Liver (tissue), 9 donors: ENCODE measurements around the gene AJAP1. TPM values are rescaled to one million over a fixed set of nuclear protein-coding genes. Genes with fewer than 3 reads are reported as not detected.

Experiments
- DNase-seq: peaks from one replicate; pipeline ENCODE4 v3.0.0-alpha.2; 2017; ENCODE audit warnings: low spot score
- H3K27ac ChIP-seq, 2 donors: one replicate each; pipeline ENCODE4 v1.7.0; 2013; ENCODE audit warnings: inconsistent platforms in 2 of 2, low read length in 2 of 2, control low read depth in 1 of 2, low read depth in 1 of 2, mild to moderate bottlenecking in 1 of 2
- H3K27me3 ChIP-seq, 4 donors: one replicate each; pipeline versions ENCODE4 v1.6.1 to v1.7.0; 2013; ENCODE audit warnings: low read length in 3 of 4, inconsistent platforms in 1 of 4, mild to moderate bottlenecking in 1 of 4, moderate library complexity in 1 of 4; ENCODE audit not compliant: control insufficient read depth in 4 of 4, insufficient read depth in 4 of 4
- H3K36me3 ChIP-seq, 4 donors: one replicate each; pipeline versions ENCODE4 v1.6.1 to v1.7.0; 2013; ENCODE audit warnings: low read length in 3 of 4, mild to moderate bottlenecking in 3 of 4, low read depth in 1 of 4, moderate library complexity in 1 of 4; ENCODE audit not compliant: control insufficient read depth in 4 of 4, insufficient read depth in 3 of 4
- H3K4me1 ChIP-seq, 4 donors: one replicate each; pipeline versions ENCODE4 v1.6.1 to v1.7.0; 2013; ENCODE audit warnings: low read length in 3 of 4, mild to moderate bottlenecking in 3 of 4, moderate library complexity in 1 of 4; ENCODE audit not compliant: control insufficient read depth in 4 of 4, insufficient read depth in 4 of 4
- H3K4me3 ChIP-seq, 3 donors: one replicate each; pipeline versions ENCODE4 v1.6.1 to v1.7.0; 2013; ENCODE audit warnings: low read length in 3 of 3, control low read depth in 1 of 3, low read depth in 1 of 3, mild to moderate bottlenecking in 1 of 3
- H3K9ac ChIP-seq, 2 donors: one replicate each; pipeline ENCODE4 v1.7.0; 2013; ENCODE audit warnings: low read length in 2 of 2, mild to moderate bottlenecking in 2 of 2, moderate library complexity in 2 of 2, control low read depth in 1 of 2, low read depth in 1 of 2
- H3K9me3 ChIP-seq, 4 donors: one replicate each; pipeline versions ENCODE4 v1.6.1 to v1.7.0; 2013; ENCODE audit warnings: low read length in 3 of 4; ENCODE audit not compliant: control insufficient read depth in 4 of 4
- ATF3 ChIP-seq: IDR thresholded peaks from 2 replicates; pipeline ENCODE4 v1.6.1; 2016; ENCODE audit warnings: antibody characterized with exemption
- CTCF ChIP-seq: fragments of 150-350 bp; IDR thresholded peaks from 2 replicates; pipeline ENCODE4 v1.5.1; 2017; ENCODE audit warnings: improper control_type of control experiment, low read depth, low read length; ENCODE audit not compliant: missing input control
- FOXA1 ChIP-seq: IDR thresholded peaks from 2 replicates; pipeline ENCODE4 v1.6.1; 2016; ENCODE audit warnings: antibody characterized with exemption
- FOXA2 ChIP-seq: IDR thresholded peaks from 2 replicates; pipeline ENCODE4 v1.6.1; 2016; ENCODE audit warnings: antibody characterized with exemption
- HNF4A ChIP-seq, 2 donors: conservative IDR thresholded peaks; 2 replicates each; pipeline ENCODE4 v1.6.1; 2016; ENCODE audit warnings: antibody characterized with exemption in 2 of 2, mild to moderate bottlenecking in 2 of 2
- HNF4G ChIP-seq: IDR thresholded peaks from 2 replicates; pipeline ENCODE4 v1.6.1; 2016; ENCODE audit warnings: antibody characterized with exemption
- JUND ChIP-seq, 2 donors: IDR thresholded peaks; 2 replicates each; pipeline ENCODE4 v1.6.1; 2016; ENCODE audit warnings: antibody characterized with exemption in 2 of 2
- RAD21 ChIP-seq, 2 donors: IDR thresholded peaks; 2 replicates each; pipeline ENCODE4 v1.6.1; 2016; ENCODE audit warnings: antibody characterized with exemption in 2 of 2, mild to moderate bottlenecking in 2 of 2
- RXRA ChIP-seq, 2 donors: IDR thresholded peaks; 2 replicates each; pipeline ENCODE4 v1.6.1; 2017 to 2018; ENCODE audit warnings: antibody characterized with exemption in 2 of 2, mild to moderate bottlenecking in 1 of 2
- SP1 ChIP-seq: IDR thresholded peaks from 2 replicates; pipeline ENCODE4 v1.6.1; 2018; ENCODE audit warnings: antibody characterized with exemption, mild to moderate bottlenecking
- TAF1 ChIP-seq: conservative IDR thresholded peaks from 2 replicates; pipeline ENCODE4 v1.6.1; 2016; ENCODE audit warnings: antibody characterized with exemption, mild to moderate bottlenecking
- WGBS: extraction: QIAGEN DNeasy Blood & Tissue Kit; methylation state at CpG from one replicate; pipeline ENCODE4 v1.1.7; 2013; 5-methylcytosine and 5-hydroxymethylcytosine counted together
- polyA plus RNA-seq, 2 donors: library from polyadenylated mRNA; stranded (reverse) in 1 of 2; unstranded in 1 of 2; fragments of 200-250 nt in 1 of 2; fragments of >200 nt in 1 of 2; fragmentation: Nextera tagmentation in 1 of 2; extraction: Ambion mirVana in 1 of 2; gene quantifications; one replicate each; pipeline versions ENCODE4 v1.2.1 to v1.2.3, GENCODE V29; 2013 to 2015
- total RNA-seq, 2 donors: library from RNA; depleted of rRNA; stranded (reverse); fragments of >200 nt; gene quantifications; one replicate each; pipeline ENCODE4 v1.2.3, GENCODE V29; 2014
- TF ChIP-seq, protein P1 (sequence below): IDR thresholded peaks from 2 replicates; pipeline ENCODE4 v1.6.1; 2016; ENCODE audit warnings: antibody characterized with exemption
- TF ChIP-seq, protein P2 (sequence below): IDR thresholded peaks from 2 replicates; pipeline ENCODE4 v1.6.1; 2016; ENCODE audit warnings: antibody characterized with exemption, mild to moderate bottlenecking
- donor health status: healthy.
- donor health status: healthy.
- donor health status: healthy.
- donor health status: healthy.
- donor health status: healthy.

AJAP1 gene
- total and polyA plus RNA-seq, 4 donors: under 0.01 to 0.21 (median 0.08) TPM; not detected in 1

- Histone ChIP-seq H3K4me3 (no peak overlapping the region), H3K27me3 (peaks cover 0 to 3% (median 0%) of the 10 kb centered on the region in 4 donors), H3K27ac (no peak overlapping the region), H3K9me3 (no peaks in the 10 kb centered on the region), H3K4me1 (no peaks in the 10 kb centered on the region), H3K9ac (no peak overlapping the region), H3K36me3 (no peaks in the 10 kb centered on the region)
- no peak for TF ChIP-seq SP1
- DNase-seq: no peak
- 90% methylated on average over 12 of the region's 12 CpGs for WGBS
Measured at GRCh38 chr1:4724001-4724400, 69.6 kb downstream of the AJAP1 start.

GRCh38 chr1:4724695-4725250 is 70.4 kb downstream of the AJAP1 start:
- TF ChIP-seq FOXA2 (no peak), FOXA1 (no peak), RAD21 (IDR thresholded peaks at IDR 0.05) (no peak), JUND (IDR thresholded peaks at IDR 0.05) (no peak), CTCF (no peak), SP1 (no peak), TAF1 (no peak), HNF4G (no peak), HNF4A (conservative IDR thresholded peaks at IDR 0.05) (no peak), RXRA (IDR thresholded peaks at IDR 0.05) (no peak), ATF3 (no peak)
- TF ChIP-seq, protein P1, sequence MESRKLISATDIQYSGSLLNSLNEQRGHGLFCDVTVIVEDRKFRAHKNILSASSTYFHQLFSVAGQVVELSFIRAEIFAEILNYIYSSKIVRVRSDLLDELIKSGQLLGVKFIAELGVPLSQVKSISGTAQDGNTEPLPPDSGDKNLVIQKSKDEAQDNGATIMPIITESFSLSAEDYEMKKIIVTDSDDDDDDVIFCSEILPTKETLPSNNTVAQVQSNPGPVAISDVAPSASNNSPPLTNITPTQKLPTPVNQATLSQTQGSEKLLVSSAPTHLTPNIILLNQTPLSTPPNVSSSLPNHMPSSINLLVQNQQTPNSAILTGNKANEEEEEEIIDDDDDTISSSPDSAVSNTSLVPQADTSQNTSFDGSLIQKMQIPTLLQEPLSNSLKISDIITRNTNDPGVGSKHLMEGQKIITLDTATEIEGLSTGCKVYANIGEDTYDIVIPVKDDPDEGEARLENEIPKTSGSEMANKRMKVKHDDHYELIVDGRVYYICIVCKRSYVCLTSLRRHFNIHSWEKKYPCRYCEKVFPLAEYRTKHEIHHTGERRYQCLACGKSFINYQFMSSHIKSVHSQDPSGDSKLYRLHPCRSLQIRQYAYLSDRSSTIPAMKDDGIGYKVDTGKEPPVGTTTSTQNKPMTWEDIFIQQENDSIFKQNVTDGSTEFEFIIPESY: no peak
- TF ChIP-seq, protein P2, sequence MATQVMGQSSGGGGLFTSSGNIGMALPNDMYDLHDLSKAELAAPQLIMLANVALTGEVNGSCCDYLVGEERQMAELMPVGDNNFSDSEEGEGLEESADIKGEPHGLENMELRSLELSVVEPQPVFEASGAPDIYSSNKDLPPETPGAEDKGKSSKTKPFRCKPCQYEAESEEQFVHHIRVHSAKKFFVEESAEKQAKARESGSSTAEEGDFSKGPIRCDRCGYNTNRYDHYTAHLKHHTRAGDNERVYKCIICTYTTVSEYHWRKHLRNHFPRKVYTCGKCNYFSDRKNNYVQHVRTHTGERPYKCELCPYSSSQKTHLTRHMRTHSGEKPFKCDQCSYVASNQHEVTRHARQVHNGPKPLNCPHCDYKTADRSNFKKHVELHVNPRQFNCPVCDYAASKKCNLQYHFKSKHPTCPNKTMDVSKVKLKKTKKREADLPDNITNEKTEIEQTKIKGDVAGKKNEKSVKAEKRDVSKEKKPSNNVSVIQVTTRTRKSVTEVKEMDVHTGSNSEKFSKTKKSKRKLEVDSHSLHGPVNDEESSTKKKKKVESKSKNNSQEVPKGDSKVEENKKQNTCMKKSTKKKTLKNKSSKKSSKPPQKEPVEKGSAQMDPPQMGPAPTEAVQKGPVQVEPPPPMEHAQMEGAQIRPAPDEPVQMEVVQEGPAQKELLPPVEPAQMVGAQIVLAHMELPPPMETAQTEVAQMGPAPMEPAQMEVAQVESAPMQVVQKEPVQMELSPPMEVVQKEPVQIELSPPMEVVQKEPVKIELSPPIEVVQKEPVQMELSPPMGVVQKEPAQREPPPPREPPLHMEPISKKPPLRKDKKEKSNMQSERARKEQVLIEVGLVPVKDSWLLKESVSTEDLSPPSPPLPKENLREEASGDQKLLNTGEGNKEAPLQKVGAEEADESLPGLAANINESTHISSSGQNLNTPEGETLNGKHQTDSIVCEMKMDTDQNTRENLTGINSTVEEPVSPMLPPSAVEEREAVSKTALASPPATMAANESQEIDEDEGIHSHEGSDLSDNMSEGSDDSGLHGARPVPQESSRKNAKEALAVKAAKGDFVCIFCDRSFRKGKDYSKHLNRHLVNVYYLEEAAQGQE: no peak
- Histone ChIP-seq H3K27me3 (peaks cover 0 to 3% (median 0%) of the 10 kb centered on the region in 4 donors), H3K36me3 (no peaks in the 10 kb centered on the region), H3K27ac (no peak overlapping the region), H3K9me3 (no peaks in the 10 kb centered on the region), H3K9ac (no peak overlapping the region), H3K4me1 (no peaks in the 10 kb centered on the region), H3K4me3 (no peak overlapping the region)
- WGBS: 82% methylated on average over 8 of the region's 8 CpGs
- no peak for DNase-seq
